Activated T-cell treated with anti-CD3 and anti-CD28 coated beads, Interleukin-2, amount 50 U/mL, for 72 hours (primary cell): ENCODE results near the gene ING1. TPM values are rescaled to one million over a fixed set of nuclear protein-coding genes. Genes with fewer than 3 reads are reported as not detected.

ENCODE experiments used
- ATAC-seq, 2 donors: fragments of 150-1000 bp; cut with Tn5 transposase; replicated peaks in 1 of 2; 2 replicates each; pipeline ENCODE4 v1.10.0; 2021; ENCODE audit warnings: moderate library complexity in 2 of 2, mild to moderate bottlenecking in 1 of 2
- DNase-seq, 2 donors: peaks; one replicate each; pipeline ENCODE4 v3.0.0; 2021 to 2022; ENCODE audit warnings: mixed read lengths in 1 of 2
- H3K27ac Mint-ChIP-seq: one replicate; pipeline ENCODE4 v1.8.0; 2022; ENCODE audit warnings: mild to moderate bottlenecking, moderate library complexity, mixed read lengths
- H3K27me3 Mint-ChIP-seq: one replicate; pipeline ENCODE4 v1.8.0; 2022; ENCODE audit warnings: low read depth, mixed read lengths
- H3K36me3 Mint-ChIP-seq, 2 donors: one replicate each; pipeline ENCODE4 v1.8.0; 2022; ENCODE audit warnings: mixed read lengths in 2 of 2, mild to moderate bottlenecking in 1 of 2; ENCODE audit not compliant: insufficient read depth in 2 of 2
- H3K4me1 Mint-ChIP-seq: one replicate; pipeline ENCODE4 v1.8.0; 2022; ENCODE audit warnings: low read depth, mixed read lengths
- H3K4me3 Mint-ChIP-seq, 2 donors: one replicate each; pipeline ENCODE4 v1.8.0; 2022; ENCODE audit warnings: mild to moderate bottlenecking in 2 of 2, mixed read lengths in 2 of 2, moderate library complexity in 2 of 2
- H3K9me3 Mint-ChIP-seq, 2 donors: one replicate each; pipeline ENCODE4 v1.8.0; 2022; ENCODE audit warnings: mixed read lengths in 2 of 2
- total RNA-seq, 2 donors: library from RNA; stranded (reverse); gene quantifications; one replicate each; pipeline ENCODE4 v1.2.3, GENCODE V29; 2022

The ING1 gene
- total RNA-seq, 2 donors from 2014 or later = 19.9 to 24.2 TPM

- Mint-ChIP-seq H3K27me3 (no peaks in the 10 kb centered on the region), H3K36me3 (peaks cover 0 to under 1% of the 10 kb centered on the region in 2 donors), H3K4me1 (no peaks in the 10 kb centered on the region), H3K4me3 (no peak overlapping the region), H3K9me3 (peaks cover 5 to 7% of the 10 kb centered on the region in 2 donors), H3K27ac (no peak overlapping the region)
- DNase-seq (no peak), ATAC-seq (no peak)
Measured at GRCh38 chr13:110737555-110737954, 24.1 kb downstream of the ING1 start.

DNA sequence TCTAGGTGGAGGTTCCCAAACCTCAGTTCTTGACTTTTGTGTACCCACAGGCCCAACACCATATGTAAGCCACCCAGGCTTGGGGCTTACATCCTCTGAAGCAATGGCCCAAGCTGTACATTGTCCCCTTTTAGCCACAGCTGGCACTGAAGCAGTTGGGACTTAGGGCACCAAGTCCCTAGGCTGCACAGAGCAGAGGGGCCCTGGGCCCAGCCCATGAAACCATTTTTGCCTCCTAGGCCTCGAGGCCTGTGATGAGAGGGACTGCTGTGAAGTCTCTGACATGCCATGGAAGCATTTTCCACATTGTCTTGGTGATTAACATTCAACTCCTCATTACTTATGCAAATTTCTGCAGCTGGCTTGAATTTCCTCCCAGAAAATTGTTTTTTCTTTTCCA lies 30.2 kb downstream of the ING1 start:
- no peak overlapping the region for H3K27ac Mint-ChIP-seq
- H3K4me3 Mint-ChIP-seq = no peak overlapping the region
- DNase-seq = no peak
- ATAC-seq = no peak
- H3K27me3 Mint-ChIP-seq = no peaks in the 10 kb centered on the region
- H3K36me3 Mint-ChIP-seq = peaks cover 6 to 9% of the 10 kb centered on the region in 2 donors
- no peaks in the 10 kb centered on the region for H3K4me1 Mint-ChIP-seq
- H3K9me3 Mint-ChIP-seq = peaks cover 8 to 9% of the 10 kb centered on the region in 2 donors

GRCh38 chr13:110746438-110746837 lies 32.9 kb downstream of the ING1 start:
- no peak overlapping the region for H3K27ac Mint-ChIP-seq
- ATAC-seq = no peak
- no peak for DNase-seq
- H3K9me3 Mint-ChIP-seq = peaks cover 7 to 9% of the 10 kb centered on the region in 2 donors
- no peak overlapping the region for H3K4me3 Mint-ChIP-seq
- H3K27me3 Mint-ChIP-seq = no peaks in the 10 kb centered on the region
- peaks cover 8 to 13% of the 10 kb centered on the region in 2 donors for H3K36me3 Mint-ChIP-seq
- no peaks in the 10 kb centered on the region for H3K4me1 Mint-ChIP-seq

DNA sequence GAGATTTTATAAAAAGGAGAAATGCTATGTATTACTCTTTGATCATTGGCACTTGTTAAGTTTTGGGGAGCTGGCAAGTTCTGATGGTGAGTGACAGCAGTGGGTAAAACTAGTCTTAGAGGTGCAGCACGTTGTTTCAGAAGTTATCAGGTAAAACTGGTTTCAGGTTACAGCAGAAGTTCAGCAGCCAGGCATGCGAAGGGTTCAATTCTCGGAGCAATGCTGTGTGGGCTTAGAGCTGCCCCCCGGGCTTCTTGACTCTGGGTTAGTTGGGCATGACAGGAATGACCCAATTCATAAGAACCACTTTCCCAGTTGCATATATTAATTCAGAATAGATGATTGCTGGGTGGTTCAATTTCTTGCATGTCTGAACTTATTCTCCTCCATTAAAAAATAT lies 34.8 kb downstream of the ING1 start:
- Mint-ChIP-seq H3K9me3 (peaks cover 7% of the 10 kb centered on the region in 2 donors), H3K36me3 (peaks cover 8 to 9% of the 10 kb centered on the region in 2 donors), H3K27ac (no peak overlapping the region), H3K4me1 (no peaks in the 10 kb centered on the region), H3K27me3 (no peaks in the 10 kb centered on the region), H3K4me3 (no peak overlapping the region)
- DNase-seq = no peak
- no peak for ATAC-seq

DNA sequence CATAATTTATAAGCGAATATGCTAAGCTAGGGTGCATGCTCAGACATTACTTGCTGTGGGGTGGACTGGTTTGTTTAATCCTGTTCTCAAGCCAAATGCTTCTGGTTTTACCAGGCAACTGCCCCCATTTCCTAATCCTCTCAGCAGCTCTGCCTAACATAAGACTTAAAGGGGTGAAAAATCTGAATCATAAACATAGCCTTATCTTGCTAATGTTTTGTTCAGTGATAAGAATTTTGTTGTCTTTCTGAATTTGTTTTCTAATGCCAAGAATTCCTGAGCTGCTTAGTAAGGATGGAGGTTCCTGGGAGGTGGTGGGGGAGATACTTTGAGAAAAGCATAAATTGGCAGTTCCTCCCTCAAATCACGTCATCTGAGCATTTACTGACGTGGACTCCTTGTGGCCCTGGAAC lies 42.7 kb downstream of the ING1 start:
- Mint-ChIP-seq H3K4me3 (no peak overlapping the region), H3K9me3 (no peaks in the 10 kb centered on the region)

DNA sequence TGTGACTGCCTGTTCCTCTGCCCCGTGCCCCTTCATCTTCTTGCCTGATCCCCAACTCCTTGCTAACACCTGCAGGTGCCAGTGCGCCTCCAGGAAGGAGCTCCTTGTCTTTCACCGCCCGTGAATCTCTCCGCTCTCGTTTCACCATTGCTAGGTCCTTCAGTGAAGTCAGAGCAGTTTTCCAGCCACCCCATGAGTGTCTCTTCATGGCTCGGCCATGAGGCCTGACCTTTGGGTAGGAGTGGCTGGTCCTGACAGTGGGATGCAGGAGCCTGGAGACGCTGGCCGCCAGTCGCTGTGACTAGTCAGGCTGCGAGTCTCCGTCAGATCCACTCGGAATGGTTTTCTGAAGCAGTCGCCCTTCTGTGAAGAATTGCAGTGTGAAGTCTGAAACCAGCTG lies 43.8 kb downstream of the ING1 start:
- H3K4me1 Mint-ChIP-seq = no peaks in the 10 kb centered on the region
- no peak overlapping the region for H3K27ac Mint-ChIP-seq
- H3K9me3 Mint-ChIP-seq = no peaks in the 10 kb centered on the region
- no peak for ATAC-seq
- no peak for DNase-seq
- H3K27me3 Mint-ChIP-seq = peaks cover 18% of the 10 kb centered on the region
- H3K36me3 Mint-ChIP-seq = no peaks in the 10 kb centered on the region
- H3K4me3 Mint-ChIP-seq = no peak overlapping the region

More for the DNA sequence above, 42.7 kb downstream of the ING1 start:
- ATAC-seq (no peak), DNase-seq (no peak)
- Mint-ChIP-seq H3K36me3 (peaks cover 0 to 1% of the 10 kb centered on the region in 2 donors), H3K27ac (no peak overlapping the region), H3K27me3 (peaks cover 16% of the 10 kb centered on the region), H3K4me1 (no peaks in the 10 kb centered on the region)

DNA sequence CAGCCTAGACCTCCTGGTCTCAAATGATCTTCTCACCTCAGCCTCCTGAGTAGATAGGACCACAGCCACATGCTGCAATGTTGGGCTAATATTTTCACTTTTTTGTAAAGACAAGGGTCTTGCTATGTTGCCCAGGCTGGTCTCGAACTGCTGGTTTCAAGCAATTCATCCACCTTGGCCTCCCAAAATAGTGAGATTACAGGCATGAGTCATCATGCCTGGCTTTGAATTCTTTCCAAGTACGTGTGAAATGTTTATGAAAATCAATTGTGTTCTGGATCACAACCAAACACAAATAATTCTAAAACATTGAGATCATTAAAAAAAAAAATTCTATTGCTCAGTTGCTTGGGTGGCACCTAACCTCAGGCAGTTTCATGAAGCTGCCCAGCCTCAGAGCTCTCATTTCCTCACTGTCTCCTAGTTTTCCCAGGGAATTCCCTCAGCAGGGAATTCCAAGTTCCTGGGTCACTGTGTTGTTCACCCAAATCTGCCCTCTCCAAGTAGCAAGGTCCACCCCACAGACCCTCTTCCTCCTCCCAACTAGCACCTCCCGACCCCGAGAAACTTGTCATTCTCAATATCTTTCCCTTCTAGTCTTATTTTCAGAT lies 44.8 kb downstream of the ING1 start:
- no peaks in the 10 kb centered on the region for H3K9me3 Mint-ChIP-seq
- no peak overlapping the region for H3K27ac Mint-ChIP-seq
- H3K4me3 Mint-ChIP-seq = no peak overlapping the region
- DNase-seq (no peak), ATAC-seq (no peak)
- peaks cover 18% of the 10 kb centered on the region for H3K27me3 Mint-ChIP-seq
- H3K4me1 Mint-ChIP-seq = no peaks in the 10 kb centered on the region
- H3K36me3 Mint-ChIP-seq = no peaks in the 10 kb centered on the region

- Mint-ChIP-seq H3K27ac (no peak overlapping the region), H3K4me3 (no peak overlapping the region), H3K4me1 (no peaks in the 10 kb centered on the region), H3K9me3 (peaks cover 0 to 2% of the 10 kb centered on the region in 2 donors), H3K27me3 (peaks cover 19% of the 10 kb centered on the region), H3K36me3 (no peaks in the 10 kb centered on the region)
- DNase-seq (no peak), ATAC-seq (no peak)
Measured at GRCh38 chr13:110759710-110760109, 46.2 kb downstream of the ING1 start.

DNA sequence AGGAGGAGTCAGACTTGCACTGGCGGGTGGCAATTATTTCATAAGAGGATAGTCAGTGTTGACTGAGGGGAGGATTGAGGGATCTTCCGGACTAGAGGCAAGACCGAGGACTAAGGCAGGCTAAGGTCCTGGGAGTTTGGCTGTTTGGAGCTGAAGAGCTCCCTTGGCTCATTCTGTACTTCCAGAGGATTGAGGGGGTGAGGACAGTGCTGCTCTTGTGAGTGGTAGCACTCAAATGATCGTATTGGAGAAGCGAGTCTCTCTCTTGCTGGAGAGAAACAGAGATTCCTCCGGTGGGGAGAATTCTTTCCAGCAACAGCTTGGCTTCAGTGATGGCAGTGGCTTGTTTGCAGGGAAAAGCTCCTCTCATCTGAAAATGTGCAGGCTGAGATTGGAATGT lies 47.1 kb downstream of the ING1 start:
- no peak overlapping the region for H3K4me3 Mint-ChIP-seq

GRCh38 chr13:110766671-110767430 lies 53.4 kb downstream of the ING1 start:
- H3K9me3 Mint-ChIP-seq = peaks cover 0 to 2% of the 10 kb centered on the region in 2 donors
- H3K4me1 Mint-ChIP-seq = no peaks in the 10 kb centered on the region
- H3K27me3 Mint-ChIP-seq = peaks cover 36% of the 10 kb centered on the region
- H3K4me3 Mint-ChIP-seq = no peak overlapping the region
- ATAC-seq = no peak
- no peak for DNase-seq
- H3K27ac Mint-ChIP-seq = no peak overlapping the region
- H3K36me3 Mint-ChIP-seq = no peaks in the 10 kb centered on the region

More for the DNA sequence above, 47.1 kb downstream of the ING1 start:
- Mint-ChIP-seq H3K27ac (no peak overlapping the region), H3K4me1 (no peaks in the 10 kb centered on the region), H3K27me3 (peaks cover 28% of the 10 kb centered on the region), H3K9me3 (peaks cover 0 to 2% of the 10 kb centered on the region in 2 donors), H3K36me3 (no peaks in the 10 kb centered on the region)
- no peak for ATAC-seq
- no peak for DNase-seq

GRCh38 chr13:110767476-110767875 lies 54.0 kb downstream of the ING1 start:
- Mint-ChIP-seq H3K27me3 (peaks cover 36% of the 10 kb centered on the region), H3K4me3 (no peak overlapping the region), H3K4me1 (no peaks in the 10 kb centered on the region), H3K36me3 (no peaks in the 10 kb centered on the region), H3K27ac (no peak overlapping the region), H3K9me3 (peaks cover 0 to 2% of the 10 kb centered on the region in 2 donors)
- ATAC-seq (no peak), DNase-seq (no peak)

- no peak overlapping the region for H3K27ac Mint-ChIP-seq
- H3K4me1 Mint-ChIP-seq = no peaks in the 10 kb centered on the region
- no peak for DNase-seq
- peaks cover 36% of the 10 kb centered on the region for H3K27me3 Mint-ChIP-seq
- H3K36me3 Mint-ChIP-seq = no peaks in the 10 kb centered on the region
- ATAC-seq = no peak
- H3K4me3 Mint-ChIP-seq = no peak overlapping the region
- peaks cover 0 to 2% of the 10 kb centered on the region in 2 donors for H3K9me3 Mint-ChIP-seq
Measured at GRCh38 chr13:110769097-110769496, 55.6 kb downstream of the ING1 start.

- Mint-ChIP-seq H3K4me3 (no peak overlapping the region), H3K9me3 (no peaks in the 10 kb centered on the region), H3K27ac (no peak overlapping the region), H3K36me3 (no peaks in the 10 kb centered on the region), H3K27me3 (peaks cover 26% of the 10 kb centered on the region), H3K4me1 (peaks cover under 1% of the 10 kb centered on the region)
- DNase-seq (no peak), ATAC-seq (no peak)
Measured at GRCh38 chr13:110770678-110771077, 57.2 kb downstream of the ING1 start.
